H9 (cell line): Measurements from ENCODE around the gene DIS3L. TPM values are rescaled to one million over a fixed set of nuclear protein-coding genes. Genes with fewer than 3 reads are reported as not detected.

Experiments used
- DNase-seq: peaks from one replicate; pipeline ENCODE4 v3.0.0-alpha.2; 2017
- H2AFZ ChIP-seq: one replicate; pipeline ENCODE4 v1.6.1; 2013; ENCODE audit warnings: mild to moderate bottlenecking, low read length, control low read depth, moderate library complexity
- H2AK5ac ChIP-seq: 2 replicates; pipeline ENCODE4 v1.6.1; 2013; ENCODE audit warnings: low read length, control low read depth, mixed read lengths; ENCODE audit not compliant: insufficient read length
- H2BK120ac ChIP-seq: one replicate; pipeline ENCODE4 v1.6.1; 2013; ENCODE audit warnings: low read depth, mild to moderate bottlenecking, low read length, control low read depth, inconsistent platforms; ENCODE audit not compliant: poor library complexity, severe bottlenecking
- H2BK12ac ChIP-seq: 2 replicates; pipeline ENCODE4 v1.6.1; 2013; ENCODE audit warnings: low read length, control low read depth, mixed read lengths, low read depth; ENCODE audit not compliant: insufficient read length
- H2BK15ac ChIP-seq: 2 replicates; pipeline ENCODE4 v1.6.1; 2013; ENCODE audit warnings: low read depth, low read length, control low read depth
- H2BK20ac ChIP-seq: one replicate; pipeline ENCODE4 v1.6.1; 2013; ENCODE audit warnings: low read depth, mild to moderate bottlenecking, low read length, control low read depth, inconsistent platforms; ENCODE audit not compliant: poor library complexity, severe bottlenecking
- H2BK5ac ChIP-seq: 2 replicates; pipeline ENCODE4 v1.6.1; 2013; ENCODE audit warnings: low read length, control low read depth, mixed read lengths; ENCODE audit not compliant: insufficient read length
- H3K14ac ChIP-seq: 2 replicates; pipeline ENCODE4 v1.6.1; 2013; ENCODE audit warnings: low read length, control low read depth; ENCODE audit not compliant: insufficient read depth
- H3K18ac ChIP-seq: 2 replicates; pipeline ENCODE4 v1.6.1; 2013; ENCODE audit warnings: low read depth, mild to moderate bottlenecking, mixed read lengths, low read length, control low read depth; ENCODE audit not compliant: insufficient read length
- H3K23ac ChIP-seq: 2 replicates; pipeline ENCODE4 v1.6.1; 2013; ENCODE audit warnings: low read length, control low read depth, mixed read lengths, low read depth; ENCODE audit not compliant: insufficient read length
- H3K23me2 ChIP-seq: 2 replicates; pipeline ENCODE4 v1.6.1; 2013; ENCODE audit warnings: low read depth, mild to moderate bottlenecking, mixed read lengths, low read length, control low read depth; ENCODE audit not compliant: insufficient read length, poor library complexity, severe bottlenecking
- H3K27ac ChIP-seq: 2 replicates; pipeline ENCODE4 v1.5.1; 2013; ENCODE audit warnings: low read length, control low read depth, mixed read lengths, low read depth; ENCODE audit not compliant: insufficient read length
- H3K27me3 ChIP-seq: 2 replicates; pipeline ENCODE4 v1.6.1; 2013; ENCODE audit warnings: low read length, control low read depth, inconsistent platforms; ENCODE audit not compliant: insufficient read depth
- H3K4ac ChIP-seq: 2 replicates; pipeline ENCODE4 v1.6.1; 2013; ENCODE audit warnings: low read depth, mild to moderate bottlenecking, control low read depth, inconsistent platforms, low read length, moderate library complexity
- H3K4me1 ChIP-seq: 2 replicates; pipeline ENCODE4 v1.6.1; 2013; ENCODE audit warnings: low read length, control low read depth, inconsistent platforms; ENCODE audit not compliant: insufficient read depth
- H3K4me2 ChIP-seq: 2 replicates; pipeline ENCODE4 v1.6.1; 2013; ENCODE audit warnings: low read length, control low read depth, mixed read lengths; ENCODE audit not compliant: insufficient read length, insufficient read depth
- H3K56ac ChIP-seq: 2 replicates; pipeline ENCODE4 v1.6.1; 2013; ENCODE audit warnings: low read depth, mild to moderate bottlenecking, mixed read lengths, low read length, control low read depth; ENCODE audit not compliant: insufficient read length
- H3K79me1 ChIP-seq: 2 replicates; pipeline ENCODE4 v1.6.1; 2013; ENCODE audit warnings: low read depth, mild to moderate bottlenecking, moderate library complexity, low read length, control low read depth, inconsistent platforms; ENCODE audit not compliant: insufficient read depth, poor library complexity, severe bottlenecking
- H3K79me2 ChIP-seq: 2 replicates; pipeline ENCODE4 v1.6.1; 2013; ENCODE audit warnings: low read length, control low read depth, inconsistent platforms; ENCODE audit not compliant: insufficient read depth
- H3K9ac ChIP-seq: 2 replicates; pipeline ENCODE4 v1.6.1; 2013; ENCODE audit warnings: low read length, control low read depth, mixed read lengths; ENCODE audit not compliant: insufficient read length; ENCODE audit errors: extremely low read depth
- H3K9me3 ChIP-seq: one replicate; pipeline ENCODE4 v1.6.1; 2013; ENCODE audit warnings: low read depth, low read length, inconsistent platforms; ENCODE audit not compliant: control insufficient read depth
- H3T11ph ChIP-seq: one replicate; pipeline ENCODE4 v1.6.1; 2013; ENCODE audit warnings: mild to moderate bottlenecking, low read length, control low read depth, inconsistent platforms
- H4K20me1 ChIP-seq: one replicate; pipeline ENCODE4 v1.6.1; 2013; ENCODE audit not compliant: control insufficient read depth, insufficient read length, insufficient read depth
- H4K5ac ChIP-seq: 2 replicates; pipeline ENCODE4 v1.6.1; 2013; ENCODE audit warnings: low read depth, mild to moderate bottlenecking, mixed read lengths, low read length, control low read depth; ENCODE audit not compliant: insufficient read length
- H4K8ac ChIP-seq: replicated peaks from 2 replicates; pipeline ENCODE4 v1.6.1; 2013; ENCODE audit warnings: low read length, control low read depth, mixed read lengths, low read depth; ENCODE audit not compliant: insufficient read length
- H4K91ac ChIP-seq: 2 replicates; pipeline ENCODE4 v1.6.1; 2013; ENCODE audit warnings: low read depth, mild to moderate bottlenecking, moderate library complexity, mixed read lengths, low read length, control low read depth; ENCODE audit not compliant: insufficient read length
- H3K27ac Mint-ChIP-seq, 3 experiments: 2 replicates in 2 of 3; 3 replicates in 1 of 3; pipeline ENCODE4 v1.8.0; 2020 to 2021; ENCODE audit warnings: mixed read lengths in 3 of 3, mild to moderate bottlenecking in 1 of 3, moderate library complexity in 1 of 3
- H3K27me3 Mint-ChIP-seq: 2 replicates; pipeline ENCODE4 v1.8.0; 2021; ENCODE audit warnings: low read depth, mild to moderate bottlenecking, moderate library complexity, mixed read lengths
- H3K36me3 Mint-ChIP-seq, 3 experiments: 2 replicates in 2 of 3; 3 replicates in 1 of 3; pipeline ENCODE4 v1.8.0; 2020 to 2021; ENCODE audit warnings: low read depth in 3 of 3, mixed read lengths in 3 of 3; ENCODE audit not compliant: insufficient read depth in 1 of 3
- H3K4me1 Mint-ChIP-seq, 2 experiments: 2 replicates each; pipeline ENCODE4 v1.8.0; 2020; ENCODE audit warnings: mixed read lengths in 2 of 2
- H3K4me3 Mint-ChIP-seq, 2 experiments: 2 replicates in 1 of 2; 3 replicates in 1 of 2; pipeline ENCODE4 v1.8.0; 2020 to 2021; ENCODE audit warnings: mild to moderate bottlenecking in 2 of 2, mixed read lengths in 2 of 2, moderate library complexity in 1 of 2
- H3K9me3 Mint-ChIP-seq, 2 experiments: 2 replicates in 1 of 2; 3 replicates in 1 of 2; pipeline ENCODE4 v1.8.0; 2020; ENCODE audit warnings: mild to moderate bottlenecking in 2 of 2, mixed read lengths in 2 of 2, moderate library complexity in 1 of 2
- CTCF ChIP-seq: fragments of 200-600 bp; sonication (generic); conservative IDR thresholded peaks from 3 replicates; pipeline ENCODE4 v1.8.0; 2021; ENCODE audit warnings: antibody characterized with exemption, mild to moderate bottlenecking
- WGBS: extraction: QIAGEN DNeasy Blood & Tissue Kit; methylation state at CpG from one replicate; pipeline ENCODE4 v1.1.7; 2013; ENCODE audit warnings: missing lambda C conversion rate, low lambda C conversion rate, mixed read lengths; ENCODE audit not compliant: insufficient read length; ENCODE audit errors: extremely low coverage; 5-methylcytosine and 5-hydroxymethylcytosine counted together
- total RNA-seq: library from RNA; stranded (reverse); gene quantifications from 2 replicates; pipeline ENCODE4 v1.2.1, GENCODE V29; 2021

The DIS3L gene
- total RNA-seq, 1 experiment from 2014 or later = 30.2 TPM

- no peaks in the 10 kb centered on the region for H3K27me3 ChIP-seq
- no peaks in the 10 kb centered on the region for H3K79me1 ChIP-seq
- no peaks in the 10 kb centered on the region for H4K20me1 ChIP-seq
- no peak overlapping the region for H3K27ac ChIP-seq
- no peak overlapping the region for H3K14ac ChIP-seq
- Mint-ChIP-seq H3K27me3 (peaks cover 1% of the 10 kb centered on the region), H3K4me1 (peaks cover 12 to 13% of the 10 kb centered on the region in 2 experiments), H3K4me3 (no peak overlapping the region), H3K9me3 (no peaks in the 10 kb centered on the region), H3K27ac (no peak overlapping the region; a peak in 1 of 7 replicates), H3K36me3 (no peaks in the 10 kb centered on the region)
- DNase-seq = no peak
- no peak overlapping the region for H3K9ac ChIP-seq
- H3T11ph ChIP-seq = no peak overlapping the region
- no peaks in the 10 kb centered on the region for H3K79me2 ChIP-seq
- no peak overlapping the region for H3K4ac ChIP-seq
- H3K23ac ChIP-seq = no peak overlapping the region
- no peak overlapping the region for H2BK20ac ChIP-seq
- H3K4me1 ChIP-seq = no peaks in the 10 kb centered on the region
- no peaks in the 10 kb centered on the region for H3K23me2 ChIP-seq
- WGBS = no CpG with 5 or more reads among the region's 6 CpGs
- H3K18ac ChIP-seq = no peak overlapping the region
- no peak overlapping the region for H4K5ac ChIP-seq
- H4K91ac ChIP-seq = no peak overlapping the region
- no peak overlapping the region for H3K4me2 ChIP-seq
- H2BK15ac ChIP-seq = no peak overlapping the region
- no peaks in the 10 kb centered on the region for H3K9me3 ChIP-seq
- no peak for TF ChIP-seq CTCF
- no peak overlapping the region for H2BK5ac ChIP-seq
- H2BK120ac ChIP-seq = no peak overlapping the region
- H4K8ac ChIP-seq = no peak overlapping the region
- H3K56ac ChIP-seq = no peak overlapping the region
- H2AFZ ChIP-seq = no peak overlapping the region
- H2BK12ac ChIP-seq = no peak overlapping the region
- no peak overlapping the region for H2AK5ac ChIP-seq
Observed at GRCh38 chr15:66288551-66289185, 4.7 kb upstream of the DIS3L start.
